ENCODE results near the gene SYT17.

SYT17 gene

GRCh38 chr16:19218581-19218980, 50.5 kb downstream of the SYT17 start:
- H3K4me3 ChIP-seq (ENCODE audit: low read length) = no peak overlapping the region
- no peak overlapping the region for H2AFZ ChIP-seq (ENCODE audit: low read depth, low read length)
- H3K36me3 ChIP-seq (ENCODE audit: insufficient read depth, low read length) = peaks cover 3% of the 10 kb centered on the region
- no peaks in the 10 kb centered on the region for H3K27me3 ChIP-seq (ENCODE audit: insufficient read depth, low read length)
- H3K4me1 ChIP-seq (ENCODE audit: insufficient read depth, low read length) = peaks cover 8% of the 10 kb centered on the region
- H3K9me3 ChIP-seq (ENCODE audit: low read length) = peaks cover 5% of the 10 kb centered on the region

- H3K27me3 ChIP-seq (ENCODE audit: insufficient read depth, low read length) = no peaks in the 10 kb centered on the region
- no peak overlapping the region for H3K4me3 ChIP-seq (ENCODE audit: low read length)
- peaks cover 8% of the 10 kb centered on the region for H3K4me1 ChIP-seq (ENCODE audit: insufficient read depth, low read length)
- H3K36me3 ChIP-seq (ENCODE audit: insufficient read depth, low read length) = peaks cover 5% of the 10 kb centered on the region
- no peak overlapping the region for H2AFZ ChIP-seq (ENCODE audit: low read depth, low read length)
- H3K9me3 ChIP-seq (ENCODE audit: low read length) = peaks cover 12% of the 10 kb centered on the region
These were observed 51.8 kb downstream of the SYT17 start for GRCh38 chr16:19219836-19220235.

GRCh38 chr16:19223235-19224170, 55.5 kb downstream of the SYT17 start:
- no peak overlapping the region for H2AFZ ChIP-seq (ENCODE audit: low read depth, low read length)
- H3K4me1 ChIP-seq (ENCODE audit: insufficient read depth, low read length) = peaks cover 15% of the 10 kb centered on the region
- no peaks in the 10 kb centered on the region for H3K27me3 ChIP-seq (ENCODE audit: insufficient read depth, low read length)
- no peak overlapping the region for H3K4me3 ChIP-seq (ENCODE audit: low read length)
- H3K36me3 ChIP-seq (ENCODE audit: insufficient read depth, low read length) = peaks cover 20% of the 10 kb centered on the region
- peaks cover 17% of the 10 kb centered on the region for H3K9me3 ChIP-seq (ENCODE audit: low read length)

GRCh38 chr16:19225651-19226050, 57.6 kb downstream of the SYT17 start:
- Histone ChIP-seq H3K4me3 (ENCODE audit: low read length) (no peak overlapping the region), H3K27me3 (ENCODE audit: insufficient read depth, low read length) (no peaks in the 10 kb centered on the region), H3K36me3 (ENCODE audit: insufficient read depth, low read length) (peaks cover 18% of the 10 kb centered on the region), H3K9me3 (ENCODE audit: low read length) (peaks cover 17% of the 10 kb centered on the region), H2AFZ (ENCODE audit: low read depth, low read length) (no peak overlapping the region), H3K4me1 (ENCODE audit: insufficient read depth, low read length) (peaks cover 7% of the 10 kb centered on the region)

GRCh38 chr16:19227643-19228042, 59.6 kb downstream of the SYT17 start:
- peaks cover 18% of the 10 kb centered on the region for H3K36me3 ChIP-seq (ENCODE audit: insufficient read depth, low read length)

GRCh38 chr16:19228052-19228451, 60.0 kb downstream of the SYT17 start:
- H3K4me1 ChIP-seq (ENCODE audit: insufficient read depth, low read length) = peaks cover 7% of the 10 kb centered on the region
- no peak overlapping the region for H2AFZ ChIP-seq (ENCODE audit: low read depth, low read length)
- H3K36me3 ChIP-seq (ENCODE audit: insufficient read depth, low read length) = peaks cover 18% of the 10 kb centered on the region
- peaks cover 13% of the 10 kb centered on the region for H3K9me3 ChIP-seq (ENCODE audit: low read length)
- H3K27me3 ChIP-seq (ENCODE audit: insufficient read depth, low read length) = no peaks in the 10 kb centered on the region
- H3K4me3 ChIP-seq (ENCODE audit: low read length) = no peak overlapping the region

More at GRCh38 chr16:19227643-19228042, 59.6 kb downstream of the SYT17 start:
- H3K4me1 ChIP-seq (ENCODE audit: insufficient read depth, low read length) = peaks cover 7% of the 10 kb centered on the region
- H3K27me3 ChIP-seq (ENCODE audit: insufficient read depth, low read length) = no peaks in the 10 kb centered on the region
- H3K9me3 ChIP-seq (ENCODE audit: low read length) = peaks cover 17% of the 10 kb centered on the region
- H3K4me3 ChIP-seq (ENCODE audit: low read length) = no peak overlapping the region
- H2AFZ ChIP-seq (ENCODE audit: low read depth, low read length) = no peak overlapping the region

GRCh38 chr16:19228575-19228974, 60.5 kb downstream of the SYT17 start:
- Histone ChIP-seq H3K4me1 (ENCODE audit: insufficient read depth, low read length) (peaks cover 7% of the 10 kb centered on the region), H3K4me3 (ENCODE audit: low read length) (no peak overlapping the region), H3K27me3 (ENCODE audit: insufficient read depth, low read length) (no peaks in the 10 kb centered on the region), H3K9me3 (ENCODE audit: low read length) (peaks cover 12% of the 10 kb centered on the region), H2AFZ (ENCODE audit: low read depth, low read length) (no peak overlapping the region), H3K36me3 (ENCODE audit: insufficient read depth, low read length) (peaks cover 18% of the 10 kb centered on the region)

GRCh38 chr16:19230575-19230974, 62.5 kb downstream of the SYT17 start:
- Histone ChIP-seq H2AFZ (ENCODE audit: low read depth, low read length) (no peak overlapping the region), H3K9me3 (ENCODE audit: low read length) (peaks cover 5% of the 10 kb centered on the region), H3K27me3 (ENCODE audit: insufficient read depth, low read length) (no peaks in the 10 kb centered on the region), H3K4me3 (ENCODE audit: low read length) (no peak overlapping the region), H3K4me1 (ENCODE audit: insufficient read depth, low read length) (peaks cover 7% of the 10 kb centered on the region), H3K36me3 (ENCODE audit: insufficient read depth, low read length) (peaks cover 8% of the 10 kb centered on the region)

- Histone ChIP-seq H3K4me3 (ENCODE audit: low read length) (no peak overlapping the region), H3K36me3 (ENCODE audit: insufficient read depth, low read length) (no peaks in the 10 kb centered on the region), H3K4me1 (ENCODE audit: insufficient read depth, low read length) (peaks cover 11% of the 10 kb centered on the region), H3K27me3 (ENCODE audit: insufficient read depth, low read length) (no peaks in the 10 kb centered on the region), H3K9me3 (ENCODE audit: low read length) (peaks cover 7% of the 10 kb centered on the region), H2AFZ (ENCODE audit: low read depth, low read length) (no peak overlapping the region)
These were observed 63.8 kb downstream of the SYT17 start for GRCh38 chr16:19231881-19232280.

- no peaks in the 10 kb centered on the region for H3K36me3 ChIP-seq (ENCODE audit: insufficient read depth, low read length)
- H3K9me3 ChIP-seq (ENCODE audit: low read length) = peaks cover 15% of the 10 kb centered on the region
- H2AFZ ChIP-seq (ENCODE audit: low read depth, low read length) = no peak overlapping the region
- H3K4me3 ChIP-seq (ENCODE audit: low read length) = no peak overlapping the region
- H3K4me1 ChIP-seq (ENCODE audit: insufficient read depth, low read length) = peaks cover 5% of the 10 kb centered on the region
- H3K27me3 ChIP-seq (ENCODE audit: insufficient read depth, low read length) = no peaks in the 10 kb centered on the region
These were observed 64.9 kb downstream of the SYT17 start for GRCh38 chr16:19232988-19233387.

GRCh38 chr16:19235478-19235877, 67.4 kb downstream of the SYT17 start:
- no peak overlapping the region for H2AFZ ChIP-seq (ENCODE audit: low read depth, low read length)
- no peaks in the 10 kb centered on the region for H3K36me3 ChIP-seq (ENCODE audit: insufficient read depth, low read length)
- peaks cover 16% of the 10 kb centered on the region for H3K9me3 ChIP-seq (ENCODE audit: low read length)
- H3K27me3 ChIP-seq (ENCODE audit: insufficient read depth, low read length) = no peaks in the 10 kb centered on the region
- peaks cover 4% of the 10 kb centered on the region for H3K4me1 ChIP-seq (ENCODE audit: insufficient read depth, low read length)
- H3K4me3 ChIP-seq (ENCODE audit: low read length) = no peak overlapping the region

- H3K36me3 ChIP-seq (ENCODE audit: insufficient read depth, low read length) = no peaks in the 10 kb centered on the region
- H2AFZ ChIP-seq (ENCODE audit: low read depth, low read length) = no peak overlapping the region
- no peak overlapping the region for H3K4me3 ChIP-seq (ENCODE audit: low read length)
- peaks cover 16% of the 10 kb centered on the region for H3K9me3 ChIP-seq (ENCODE audit: low read length)
- peaks cover 4% of the 10 kb centered on the region for H3K4me1 ChIP-seq (ENCODE audit: insufficient read depth, low read length)
- H3K27me3 ChIP-seq (ENCODE audit: insufficient read depth, low read length) = no peaks in the 10 kb centered on the region
These were observed 67.8 kb downstream of the SYT17 start for GRCh38 chr16:19235886-19236285.

- no peak overlapping the region for H3K4me3 ChIP-seq (ENCODE audit: low read length)
- H3K9me3 ChIP-seq (ENCODE audit: low read length) = peaks cover 16% of the 10 kb centered on the region
- H3K36me3 ChIP-seq (ENCODE audit: insufficient read depth, low read length) = no peaks in the 10 kb centered on the region
- no peak overlapping the region for H2AFZ ChIP-seq (ENCODE audit: low read depth, low read length)
- H3K4me1 ChIP-seq (ENCODE audit: insufficient read depth, low read length) = peaks cover 4% of the 10 kb centered on the region
- no peaks in the 10 kb centered on the region for H3K27me3 ChIP-seq (ENCODE audit: insufficient read depth, low read length)
These were observed 68.6 kb downstream of the SYT17 start for GRCh38 chr16:19236561-19237209.
